ENCODE data around the gene SLC25A42. TPM values are rescaled to one million over a fixed set of nuclear protein-coding genes. Genes with fewer than 3 reads are reported as not detected.

Gene SLC25A42
- total RNA-seq, 2 donors from 2014 or later, result 10.3 to 14.4 TPM

- DNase-seq (ENCODE audit: low spot score), result no peak
- Histone ChIP-seq H3K9me3 (no peaks in the 10 kb centered on the region), H3K4me3 (no peak overlapping the region), H3K27me3 (no peaks in the 10 kb centered on the region), H3K36me3 (peaks cover 46% of the 10 kb centered on the region), H3K27ac (no peak overlapping the region), H3K4me1 (no peaks in the 10 kb centered on the region)
- no peak for TF ChIP-seq CTCF (IDR thresholded peaks at IDR 0.05)
These were observed 8.1 kb upstream of the SLC25A42 start for GRCh38 chr19:19055701-19056100.

- H3K4me3 ChIP-seq, result no peak overlapping the region
- H3K9me3 ChIP-seq, result no peaks in the 10 kb centered on the region
- no peaks in the 10 kb centered on the region for H3K27me3 ChIP-seq
- H3K27ac ChIP-seq, result no peak overlapping the region
- TF ChIP-seq CTCF (IDR thresholded peaks at IDR 0.05), result no peak
- no peak for DNase-seq (ENCODE audit: low spot score)
- peaks cover 42% of the 10 kb centered on the region for H3K36me3 ChIP-seq
- H3K4me1 ChIP-seq, result peaks cover 0 to 8% of the 10 kb centered on the region in 2 donors
These were observed 7.0 kb upstream of the SLC25A42 start for GRCh38 chr19:19056636-19057275.

- no peak for DNase-seq (ENCODE audit: low spot score)
- no peak for TF ChIP-seq CTCF (IDR thresholded peaks at IDR 0.05)
- H3K27me3 ChIP-seq, result no peaks in the 10 kb centered on the region
- H3K36me3 ChIP-seq, result peaks cover 36% of the 10 kb centered on the region
- H3K9me3 ChIP-seq, result no peaks in the 10 kb centered on the region
- no peak overlapping the region for H3K27ac ChIP-seq
- H3K4me1 ChIP-seq, result peaks cover 0 to 13% of the 10 kb centered on the region in 2 donors
- H3K4me3 ChIP-seq, result no peak overlapping the region
These were observed 6.5 kb upstream of the SLC25A42 start for GRCh38 chr19:19057317-19057716.

DNA sequence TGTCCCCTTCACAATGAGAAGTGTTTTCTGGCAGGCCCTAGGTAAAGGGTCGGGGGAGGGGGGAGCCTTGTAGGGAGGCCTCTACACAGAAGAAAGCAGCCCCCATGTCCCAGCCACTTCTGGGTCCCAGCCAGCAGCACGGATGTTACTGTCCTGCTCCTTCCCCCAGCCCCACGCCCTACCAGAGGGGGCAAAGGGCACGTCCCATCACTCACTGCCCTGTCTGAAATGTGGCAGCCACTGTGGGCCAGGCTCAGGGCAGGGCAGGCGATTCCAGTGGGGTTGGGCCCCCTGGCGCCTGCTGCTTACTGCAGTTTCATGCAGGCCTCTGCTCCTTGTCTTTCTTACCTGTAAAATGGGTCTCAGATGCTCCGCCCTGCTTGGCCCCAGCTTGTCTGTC is 6.1 kb upstream of the SLC25A42 start:
- Histone ChIP-seq H3K27ac (no peak overlapping the region), H3K9me3 (no peaks in the 10 kb centered on the region), H3K4me1 (peaks cover 0 to 17% of the 10 kb centered on the region in 2 donors), H3K36me3 (peaks cover 32% of the 10 kb centered on the region), H3K27me3 (no peaks in the 10 kb centered on the region), H3K4me3 (no peak overlapping the region)
- DNase-seq (ENCODE audit: low spot score), result no peak
- TF ChIP-seq CTCF (IDR thresholded peaks at IDR 0.05), result no peak

DNA sequence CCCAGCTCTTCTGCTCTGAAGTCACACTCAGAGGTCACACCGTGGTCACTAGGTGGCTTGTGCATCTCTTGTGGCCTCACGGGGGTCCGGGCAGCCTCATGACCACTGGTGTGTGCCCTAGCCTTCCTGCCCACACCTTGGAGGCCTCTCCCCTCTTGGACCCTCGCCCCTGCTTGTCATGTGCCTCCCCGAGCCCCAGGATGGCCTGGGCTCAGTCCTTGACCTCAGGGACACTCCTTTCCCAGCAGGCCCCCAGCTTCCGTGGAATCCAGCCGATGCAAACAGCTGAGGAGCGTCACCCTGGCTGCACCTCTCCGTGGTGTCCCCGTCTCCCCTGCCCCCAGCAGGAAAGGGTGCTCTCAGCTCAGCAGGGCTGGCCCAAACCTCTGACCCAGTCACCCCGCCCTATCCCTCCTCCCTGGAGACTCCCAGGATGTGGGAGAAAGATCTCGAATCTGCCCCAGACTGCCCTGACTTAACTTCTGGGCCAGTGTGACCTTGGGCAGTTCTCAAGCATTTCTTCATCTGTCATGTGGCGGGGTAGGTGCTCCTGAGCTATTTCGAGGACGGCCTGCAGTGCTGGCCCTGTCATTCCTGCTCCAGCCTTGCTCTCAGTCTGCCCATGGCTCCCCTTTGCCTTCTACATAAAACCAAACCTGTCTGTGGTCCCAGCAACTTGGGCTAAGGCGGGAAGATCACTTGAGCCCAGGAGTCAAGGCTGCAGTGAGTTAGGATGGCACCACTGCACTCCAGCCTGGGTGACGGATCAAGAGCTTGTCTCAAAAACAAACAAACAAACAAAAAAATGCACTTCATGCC is 4.6 kb upstream of the SLC25A42 start:
- no peak for DNase-seq (ENCODE audit: low spot score)
- peaks cover 0 to 24% of the 10 kb centered on the region in 2 donors for H3K4me1 ChIP-seq
- H3K27me3 ChIP-seq, result no peaks in the 10 kb centered on the region
- no peaks in the 10 kb centered on the region for H3K9me3 ChIP-seq
- peaks cover 22% of the 10 kb centered on the region for H3K36me3 ChIP-seq
- no peak overlapping the region for H3K27ac ChIP-seq
- TF ChIP-seq CTCF (IDR thresholded peaks at IDR 0.05), result no peak
- no peak overlapping the region for H3K4me3 ChIP-seq

Data from right atrium auricular region (tissue), 2 donors.